ENCODE data around the gene RAVER1. TPM values are rescaled to one million over a fixed set of nuclear protein-coding genes. Genes with fewer than 3 reads are reported as not detected.

The RAVER1 gene
- total RNA-seq, 1 experiment from 2014 or later, result 36.1 TPM

- no peak for DNase-seq (ENCODE audit: unreplicated experiment)
- TSS peak; percentile 13 for BruUV-seq (replicated peaks)
- Mint-ChIP-seq H3K27me3 (ENCODE audit: insufficient read depth, unreplicated experiment) (no peaks in the 10 kb centered on the region), H3K9me3 (ENCODE audit: unreplicated experiment) (no peaks in the 10 kb centered on the region), H3K27ac (ENCODE audit: low read depth, unreplicated experiment) (peak overlapping the region; percentile 90), H3K4me1 (ENCODE audit: insufficient read depth, unreplicated experiment) (peaks cover 18% of the 10 kb centered on the region), H3K36me3 (ENCODE audit: insufficient read depth, unreplicated experiment) (peaks cover 54% of the 10 kb centered on the region), H3K4me3 (ENCODE audit: unreplicated experiment) (peak overlapping the region; percentile 93)
- intact Hi-C loops (cut with micrococcal nuclease), result no loop called here
- CTCF ChIA-PET, result interaction anchor here (0.6 to 1.2 kb wide), 5 partner anchors 14 to 72 kb away, joined by 3 to 4 read pairs (median 3); no protein-coding TSS in a partner anchor
- POLR2A ChIA-PET, result interaction anchor here (0.5 to 0.9 kb wide), 2 partner anchors 18 to 37 kb away, joined by 3 to 5 read pairs; no protein-coding TSS in a partner anchor
- no peak for TF ChIP-seq CTCF (IDR thresholded peaks at IDR 0.05; ENCODE audit: unreplicated experiment)
Measured at GRCh38 chr19:10316229-10317044, 16.9 kb downstream of the RAVER1 start.

GRCh38 chr19:10315335-10316214 is 17.8 kb downstream of the RAVER1 start, which contains the start of gene FDX2:
Gene FDX2 (minus strand): TSS chr19:10316015. CDS start chr19:10315996, 19 bp downstream.
- ChIA-PET CTCF (interaction anchor here (0.5 to 1.8 kb wide), 6 partner anchors 17 to 1858 kb away, joined by 3 to 5 read pairs (median 4); no protein-coding TSS in a partner anchor), POLR2A (interaction anchor here (0.6 to 1.6 kb wide), 6 partner anchors 19 to 87 kb away, joined by 3 to 11 read pairs (median 4); partner anchors contain the start of genes ICAM5 and RAVER1)
- Mint-ChIP-seq H3K4me3 (ENCODE audit: unreplicated experiment) (peak within 1 kb of the TSS; percentile 93), H3K27me3 (ENCODE audit: insufficient read depth, unreplicated experiment) (no peaks in the 10 kb centered on the region), H3K36me3 (ENCODE audit: insufficient read depth, unreplicated experiment) (peaks cover 51% of the 10 kb centered on the region), H3K4me1 (ENCODE audit: insufficient read depth, unreplicated experiment) (peaks cover 18% of the 10 kb centered on the region), H3K27ac (ENCODE audit: low read depth, unreplicated experiment) (peak within 1 kb of the TSS; percentile 90), H3K9me3 (ENCODE audit: unreplicated experiment) (no peaks in the 10 kb centered on the region)
- no TSS peak for BruUV-seq (replicated peaks)
- DNase-seq (ENCODE audit: unreplicated experiment), result peak; percentile 84
- no peak for TF ChIP-seq CTCF (IDR thresholded peaks at IDR 0.05; ENCODE audit: unreplicated experiment)
- intact Hi-C loops (cut with micrococcal nuclease), result no loop called here

GRCh38 chr19:10309423-10309822 is 23.9 kb downstream of the RAVER1 start, which contains the start of gene ZGLP1:
Gene ZGLP1 (minus strand): TSS chr19:10309815.
- ChIA-PET CTCF (interaction anchor here (0.6 kb wide), 1 partner anchor 378 kb away, joined by 3 read pairs; no protein-coding TSS in a partner anchor), POLR2A (no interaction called here)
- no peak for TF ChIP-seq CTCF (IDR thresholded peaks at IDR 0.05; ENCODE audit: unreplicated experiment)
- no peak within 1 kb of the TSS for H3K27ac Mint-ChIP-seq (ENCODE audit: low read depth, unreplicated experiment)
- DNase-seq (ENCODE audit: unreplicated experiment), result no peak
- H3K9me3 Mint-ChIP-seq (ENCODE audit: unreplicated experiment), result no peaks in the 10 kb centered on the region
- no peaks in the 10 kb centered on the region for H3K27me3 Mint-ChIP-seq (ENCODE audit: insufficient read depth, unreplicated experiment)
- intact Hi-C loops (cut with micrococcal nuclease), result no loop called here
- H3K4me3 Mint-ChIP-seq (ENCODE audit: unreplicated experiment), result no peak within 1 kb of the TSS
- peaks cover 11% of the 10 kb centered on the region for H3K36me3 Mint-ChIP-seq (ENCODE audit: insufficient read depth, unreplicated experiment)
- peaks cover 1% of the 10 kb centered on the region for H3K4me1 Mint-ChIP-seq (ENCODE audit: insufficient read depth, unreplicated experiment)
- no TSS peak for BruUV-seq (replicated peaks)

Measured in MCF 10A (cell line).